HL-60 (cell line): Measurements from ENCODE around the gene NPRL2.

Experiments used
- DNase-seq, 2 experiments: peaks; one replicate each; pipeline ENCODE4 v3.0.0-alpha.2; 2010 to 2020; ENCODE audit warnings: low read depth in 1 of 2, low spot score in 1 of 2
- H3K27ac ChIP-seq: fragments of 250-450 bp; sonication (Bioruptor Pico); replicated peaks from 2 replicates; pipeline ENCODE4 v1.5.1; 2020; ENCODE audit warnings: mild to moderate bottlenecking, moderate library complexity
- H3K27me3 ChIP-seq: fragments of 250-450 bp; sonication (Bioruptor Pico); 2 replicates; pipeline ENCODE4 v1.5.1; 2021; ENCODE audit warnings: mild to moderate bottlenecking, moderate library complexity; ENCODE audit not compliant: insufficient read depth, poor library complexity, severe bottlenecking
- H3K4me3 ChIP-seq: replicated peaks from 2 replicates; pipeline ENCODE4 v1.5.1; 2011; ENCODE audit warnings: mild to moderate bottlenecking, control low read depth, low read length; ENCODE audit not compliant: insufficient read depth
- CTCF ChIP-seq: IDR thresholded peaks from one replicate; pipeline ENCODE4 v1.5.1; 2011; ENCODE audit warnings: low read length, control low read depth, inconsistent platforms; ENCODE audit not compliant: insufficient read depth
- GABPA ChIP-seq: IDR thresholded peaks from 2 replicates; pipeline ENCODE4 v1.6.1; 2012; ENCODE audit warnings: low read depth
- POLR2AphosphoS5 ChIP-seq: IDR thresholded peaks from 2 replicates; pipeline ENCODE4 v1.6.1; 2012; ENCODE audit warnings: low read depth
- REST ChIP-seq: IDR thresholded peaks from 2 replicates; pipeline ENCODE4 v1.6.1; 2012; ENCODE audit warnings: low read depth; ENCODE audit not compliant: insufficient replicate concordance
- SPI1 ChIP-seq: IDR thresholded peaks from 2 replicates; pipeline ENCODE4 v1.6.1; 2012; ENCODE audit warnings: low read depth, mild to moderate bottlenecking, borderline replicate concordance
- long read RNA-seq: library from polyadenylated mRNA; unstranded; transcript quantifications from one replicate; pipeline ENCODE4 v2.0.0, GENCODE V29; 2020

Gene NPRL2
- long read RNA-seq, transcript NPRL2-201 (11 exons, 1,700 nt) = major isoform, 227 of 404 reads
- long read RNA-seq, partial matches to known transcripts = 33 of 404 reads
- long read RNA-seq, other reads (novel, unspliced or antisense) = 138 of 404 reads

GRCh38 chr3:50350527-50351322 is at the start of gene NPRL2, which contains the start of gene CYB561D2:
Gene NPRL2, minus strand, starts transcription at chr3:50350775. Its CDS starts 123 bp downstream, at chr3:50350652.
Gene CYB561D2, plus strand, starts transcription at chr3:50350862. Its CDS starts 572 bp downstream, at chr3:50351434.
- H3K4me3 ChIP-seq = peak within 1 kb of the TSS; percentile 58
- peak; percentile 94 to 99 for DNase-seq

GRCh38 chr3:50396502-50396901 is 45.9 kb upstream of the NPRL2 start:
- H3K27me3 ChIP-seq = peaks cover 4% of the 10 kb centered on the region
- H3K27ac ChIP-seq = no peak overlapping the region
- no peak for TF ChIP-seq REST
- no peak for TF ChIP-seq CTCF
- no peak for TF ChIP-seq SPI1
- TF ChIP-seq GABPA = no peak
- no peak for TF ChIP-seq POLR2AphosphoS5
- no peak for DNase-seq
- no peak overlapping the region for H3K4me3 ChIP-seq

More at GRCh38 chr3:50350527-50351322, at the start of gene NPRL2, which contains the start of gene CYB561D2:
- TF ChIP-seq GABPA (peak; percentile 81), POLR2AphosphoS5 (peak; percentile 84), REST (peak; percentile 33), CTCF (no peak), SPI1 (no peak)
- H3K27me3 ChIP-seq = no peaks in the 10 kb centered on the region
- peak within 1 kb of the TSS; percentile 94 for H3K27ac ChIP-seq

GRCh38 chr3:50395070-50395860 is 44.7 kb upstream of the NPRL2 start:
- Histone ChIP-seq H3K4me3 (no peak overlapping the region), H3K27ac (no peak overlapping the region), H3K27me3 (peaks cover 3% of the 10 kb centered on the region)
- peak; percentile 37 to 46 for DNase-seq
- TF ChIP-seq REST = no peak
- TF ChIP-seq CTCF = no peak
- TF ChIP-seq SPI1 = peak; percentile 59; the same call in 1 of the 2 replicates
- TF ChIP-seq POLR2AphosphoS5 = no peak
- no peak for TF ChIP-seq GABPA
